Measurements from ENCODE around the gene SCNN1A.

The SCNN1A gene

GRCh38 chr12:6315184-6315583, 60.2 kb downstream of the SCNN1A start:
- no peaks in the 10 kb centered on the region for H3K4me1 ChIP-seq (ENCODE audit: insufficient read depth, low read length)
- no peaks in the 10 kb centered on the region for H3K36me3 ChIP-seq (ENCODE audit: insufficient read depth, low read length)
- peaks cover 7 to 12% of the 10 kb centered on the region in 2 donors for H3K27me3 ChIP-seq (ENCODE audit: control insufficient read depth in 1 of 2, insufficient read depth in 2 of 2, low read length in 2 of 2)
- no peak overlapping the region for H3K27ac ChIP-seq (ENCODE audit: low read depth, low read length)
- H3K9ac ChIP-seq (ENCODE audit: low read length): no peak overlapping the region
- no peak overlapping the region for H3K4me3 ChIP-seq (ENCODE audit: low read depth in 1 of 2, low read length in 2 of 2)
- no peaks in the 10 kb centered on the region for H3K9me3 ChIP-seq (ENCODE audit: low read length)

GRCh38 chr12:6314776-6315175, 60.6 kb downstream of the SCNN1A start:
- H3K27me3 ChIP-seq (ENCODE audit: control insufficient read depth in 1 of 2, insufficient read depth in 2 of 2, low read length in 2 of 2): peaks cover 7 to 14% of the 10 kb centered on the region in 2 donors
- no peak overlapping the region for H3K4me3 ChIP-seq (ENCODE audit: low read depth in 1 of 2, low read length in 2 of 2)
- no peak overlapping the region for H3K27ac ChIP-seq (ENCODE audit: low read depth, low read length)
- no peaks in the 10 kb centered on the region for H3K4me1 ChIP-seq (ENCODE audit: insufficient read depth, low read length)
- H3K9me3 ChIP-seq (ENCODE audit: low read length): no peaks in the 10 kb centered on the region
- no peak overlapping the region for H3K9ac ChIP-seq (ENCODE audit: low read length)
- H3K36me3 ChIP-seq (ENCODE audit: insufficient read depth, low read length): no peaks in the 10 kb centered on the region

- no peaks in the 10 kb centered on the region for H3K4me1 ChIP-seq (ENCODE audit: insufficient read depth, low read length)
- no peak overlapping the region for H3K9ac ChIP-seq (ENCODE audit: low read length)
- no peak overlapping the region for H3K27ac ChIP-seq (ENCODE audit: low read depth, low read length)
- H3K9me3 ChIP-seq (ENCODE audit: low read length): no peaks in the 10 kb centered on the region
- H3K36me3 ChIP-seq (ENCODE audit: insufficient read depth, low read length): no peaks in the 10 kb centered on the region
- H3K4me3 ChIP-seq (ENCODE audit: low read depth in 1 of 2, low read length in 2 of 2): no peak overlapping the region
- peaks cover 7 to 14% of the 10 kb centered on the region in 2 donors for H3K27me3 ChIP-seq (ENCODE audit: control insufficient read depth in 1 of 2, insufficient read depth in 2 of 2, low read length in 2 of 2)
Observed at GRCh38 chr12:6313326-6313940, 61.9 kb downstream of the SCNN1A start.

- H3K9ac ChIP-seq (ENCODE audit: low read length): no peak overlapping the region
- peaks cover 7 to 14% of the 10 kb centered on the region in 2 donors for H3K27me3 ChIP-seq (ENCODE audit: control insufficient read depth in 1 of 2, insufficient read depth in 2 of 2, low read length in 2 of 2)
- no peak overlapping the region for H3K27ac ChIP-seq (ENCODE audit: low read depth, low read length)
- no peak overlapping the region for H3K4me3 ChIP-seq (ENCODE audit: low read depth in 1 of 2, low read length in 2 of 2)
- H3K4me1 ChIP-seq (ENCODE audit: insufficient read depth, low read length): no peaks in the 10 kb centered on the region
- H3K36me3 ChIP-seq (ENCODE audit: insufficient read depth, low read length): no peaks in the 10 kb centered on the region
- H3K9me3 ChIP-seq (ENCODE audit: low read length): no peaks in the 10 kb centered on the region
Observed at GRCh38 chr12:6312529-6313325, 62.6 kb downstream of the SCNN1A start.

GRCh38 chr12:6311822-6312528, 63.4 kb downstream of the SCNN1A start:
- no peak overlapping the region for H3K4me3 ChIP-seq (ENCODE audit: low read depth in 1 of 2, low read length in 2 of 2)
- no peaks in the 10 kb centered on the region for H3K36me3 ChIP-seq (ENCODE audit: insufficient read depth, low read length)
- H3K9me3 ChIP-seq (ENCODE audit: low read length): no peaks in the 10 kb centered on the region
- peaks cover 7 to 14% of the 10 kb centered on the region in 2 donors for H3K27me3 ChIP-seq (ENCODE audit: control insufficient read depth in 1 of 2, insufficient read depth in 2 of 2, low read length in 2 of 2)
- no peak overlapping the region for H3K9ac ChIP-seq (ENCODE audit: low read length)
- no peaks in the 10 kb centered on the region for H3K4me1 ChIP-seq (ENCODE audit: insufficient read depth, low read length)
- no peak overlapping the region for H3K27ac ChIP-seq (ENCODE audit: low read depth, low read length)

GRCh38 chr12:6310771-6311610, 64.4 kb downstream of the SCNN1A start:
- no peak overlapping the region for H3K27ac ChIP-seq (ENCODE audit: low read depth, low read length)
- peaks cover 7 to 14% of the 10 kb centered on the region in 2 donors for H3K27me3 ChIP-seq (ENCODE audit: control insufficient read depth in 1 of 2, insufficient read depth in 2 of 2, low read length in 2 of 2)
- H3K4me1 ChIP-seq (ENCODE audit: insufficient read depth, low read length): no peaks in the 10 kb centered on the region
- H3K9me3 ChIP-seq (ENCODE audit: low read length): no peaks in the 10 kb centered on the region
- no peaks in the 10 kb centered on the region for H3K36me3 ChIP-seq (ENCODE audit: insufficient read depth, low read length)
- H3K4me3 ChIP-seq (ENCODE audit: low read depth in 1 of 2, low read length in 2 of 2): peak overlapping the region in 1 of 2 donors; percentile 13
- no peak overlapping the region for H3K9ac ChIP-seq (ENCODE audit: low read length)

- H3K4me3 ChIP-seq (ENCODE audit: low read depth in 1 of 2, low read length in 2 of 2): no peak overlapping the region
- H3K27me3 ChIP-seq (ENCODE audit: control insufficient read depth in 1 of 2, insufficient read depth in 2 of 2, low read length in 2 of 2): peaks cover 7 to 14% of the 10 kb centered on the region in 2 donors
- H3K27ac ChIP-seq (ENCODE audit: low read depth, low read length): no peak overlapping the region
- H3K9me3 ChIP-seq (ENCODE audit: low read length): no peaks in the 10 kb centered on the region
- no peaks in the 10 kb centered on the region for H3K4me1 ChIP-seq (ENCODE audit: insufficient read depth, low read length)
- H3K36me3 ChIP-seq (ENCODE audit: insufficient read depth, low read length): no peaks in the 10 kb centered on the region
- no peak overlapping the region for H3K9ac ChIP-seq (ENCODE audit: low read length)
Observed at GRCh38 chr12:6307529-6307928, 67.8 kb downstream of the SCNN1A start.

GRCh38 chr12:6306599-6307220, 68.7 kb downstream of the SCNN1A start:
- Histone ChIP-seq H3K9me3 (ENCODE audit: low read length) (no peaks in the 10 kb centered on the region), H3K4me3 (ENCODE audit: low read depth in 1 of 2, low read length in 2 of 2) (no peak overlapping the region), H3K4me1 (ENCODE audit: insufficient read depth, low read length) (no peaks in the 10 kb centered on the region), H3K27me3 (ENCODE audit: control insufficient read depth in 1 of 2, insufficient read depth in 2 of 2, low read length in 2 of 2) (peaks cover 7 to 14% of the 10 kb centered on the region in 2 donors), H3K27ac (ENCODE audit: low read depth, low read length) (no peak overlapping the region), H3K9ac (ENCODE audit: low read length) (no peak overlapping the region), H3K36me3 (ENCODE audit: insufficient read depth, low read length) (no peaks in the 10 kb centered on the region)

GRCh38 chr12:6306151-6306550, 69.2 kb downstream of the SCNN1A start:
- H3K27me3 ChIP-seq (ENCODE audit: control insufficient read depth in 1 of 2, insufficient read depth in 2 of 2, low read length in 2 of 2): peaks cover 4 to 12% of the 10 kb centered on the region in 2 donors
- no peaks in the 10 kb centered on the region for H3K36me3 ChIP-seq (ENCODE audit: insufficient read depth, low read length)
- H3K4me3 ChIP-seq (ENCODE audit: low read depth in 1 of 2, low read length in 2 of 2): no peak overlapping the region
- H3K4me1 ChIP-seq (ENCODE audit: insufficient read depth, low read length): no peaks in the 10 kb centered on the region
- no peaks in the 10 kb centered on the region for H3K9me3 ChIP-seq (ENCODE audit: low read length)
- no peak overlapping the region for H3K9ac ChIP-seq (ENCODE audit: low read length)
- H3K27ac ChIP-seq (ENCODE audit: low read depth, low read length): no peak overlapping the region

- no peak overlapping the region for H3K27ac ChIP-seq (ENCODE audit: low read depth, low read length)
- no peak overlapping the region for H3K9ac ChIP-seq (ENCODE audit: low read length)
- no peak overlapping the region for H3K4me3 ChIP-seq (ENCODE audit: low read depth in 1 of 2, low read length in 2 of 2)
- no peaks in the 10 kb centered on the region for H3K4me1 ChIP-seq (ENCODE audit: insufficient read depth, low read length)
- no peaks in the 10 kb centered on the region for H3K36me3 ChIP-seq (ENCODE audit: insufficient read depth, low read length)
- H3K9me3 ChIP-seq (ENCODE audit: low read length): no peaks in the 10 kb centered on the region
- H3K27me3 ChIP-seq (ENCODE audit: control insufficient read depth in 1 of 2, insufficient read depth in 2 of 2, low read length in 2 of 2): no peaks in the 10 kb centered on the region
Observed at GRCh38 chr12:6303071-6303470, 72.3 kb downstream of the SCNN1A start.

Measured in muscle layer of colon (tissue), 2 donors.